ENCODE results near the gene DNALI1.
A peak's percentile ranks its signal among the peaks of the same experiment; 100 is the strongest.
"Not testable (repeated sequence)": the region's sequence is repeated elsewhere in the genome, so short reads cannot be mapped to it uniquely, and the experiment has no call there.

Gene DNALI1

DNA sequence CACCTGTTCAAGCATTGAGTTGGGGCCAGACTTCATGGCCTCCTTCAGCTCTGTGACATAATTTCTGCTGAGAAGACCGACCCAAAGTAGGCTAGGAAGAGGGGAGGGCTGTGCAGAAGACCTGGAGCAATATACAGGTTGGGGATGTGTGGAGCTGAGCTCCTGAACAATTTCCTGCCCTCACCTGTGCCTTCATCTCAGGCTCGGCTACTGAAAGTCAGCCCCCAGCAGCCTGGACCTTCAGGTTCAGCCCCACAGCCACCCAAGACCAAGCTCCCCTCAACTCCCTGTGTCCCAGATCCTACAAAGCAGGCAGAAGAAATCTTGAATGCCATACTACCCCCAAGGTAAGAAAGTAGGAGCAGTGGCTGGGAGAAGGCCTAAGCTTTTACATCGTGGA, 662 bp downstream of the DNALI1 start:
- no peak for DNase-seq

GRCh38 chr1:37558411-37558810, 1.7 kb downstream of the DNALI1 start:
- no peak for DNase-seq

GRCh38 chr1:37559080-37559479, 2.3 kb downstream of the DNALI1 start:
- no peak for DNase-seq

DNA sequence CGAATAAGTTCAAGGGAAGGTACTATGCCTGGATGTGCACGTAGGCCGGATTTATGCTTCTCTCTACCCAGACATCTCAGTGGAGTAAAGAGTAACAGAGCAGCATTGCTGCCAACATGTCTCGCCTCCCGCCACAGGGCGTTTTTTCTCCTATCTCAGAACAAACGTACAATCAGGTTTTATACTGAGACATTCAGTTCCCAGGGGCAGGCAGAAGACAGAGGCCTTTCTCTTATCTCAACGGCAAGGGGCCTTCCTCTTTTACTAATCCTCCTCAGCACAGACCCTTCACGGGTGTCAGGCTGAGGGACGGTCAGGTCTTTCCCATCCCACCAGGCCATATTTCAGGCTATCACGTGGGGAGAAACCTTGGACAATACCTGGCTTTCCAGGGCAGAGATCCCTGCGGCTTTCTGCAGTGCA, 3.2 kb downstream of the DNALI1 start:
- not testable (repeated sequence) for DNase-seq

DNA sequence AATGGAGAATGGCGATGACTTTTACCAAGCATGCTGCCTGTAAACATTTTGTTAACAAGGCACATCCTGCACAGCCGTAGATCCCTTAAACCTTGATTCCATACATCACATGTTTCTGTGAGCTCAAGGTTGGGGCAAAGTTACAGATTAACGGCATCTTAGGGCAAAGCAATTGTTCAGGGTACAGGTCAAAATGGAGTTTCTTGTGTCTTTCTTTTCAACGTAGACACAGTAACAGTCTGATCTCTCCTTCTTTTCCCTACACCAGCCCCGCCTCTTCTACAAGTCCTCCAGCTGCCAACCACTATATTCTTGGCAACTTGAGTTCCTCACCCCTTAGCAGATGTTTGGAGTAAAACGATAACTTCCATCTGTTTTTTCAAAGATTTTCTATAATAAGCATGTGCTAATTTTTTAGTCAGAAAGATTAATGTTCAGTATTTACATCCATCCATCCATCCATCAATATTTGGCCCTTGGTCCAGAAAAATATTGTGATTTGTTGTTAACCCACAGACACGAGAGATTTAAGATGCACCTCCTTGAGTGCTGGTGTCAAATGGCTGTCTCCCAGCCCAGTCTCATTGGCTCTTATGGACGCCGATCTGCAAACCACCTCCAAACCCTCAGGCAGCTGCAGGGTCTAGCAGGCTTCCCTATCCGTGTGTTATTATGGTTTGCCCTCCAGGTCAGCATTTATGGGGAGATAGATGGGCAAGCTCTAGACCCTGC, 3.8 kb downstream of the DNALI1 start:
- DNase-seq: no peak

- DNase-seq: peak in 1 of 3 experiments; percentile 10
Measured at GRCh38 chr1:37561133-37562132, 4.7 kb downstream of the DNALI1 start.

DNA sequence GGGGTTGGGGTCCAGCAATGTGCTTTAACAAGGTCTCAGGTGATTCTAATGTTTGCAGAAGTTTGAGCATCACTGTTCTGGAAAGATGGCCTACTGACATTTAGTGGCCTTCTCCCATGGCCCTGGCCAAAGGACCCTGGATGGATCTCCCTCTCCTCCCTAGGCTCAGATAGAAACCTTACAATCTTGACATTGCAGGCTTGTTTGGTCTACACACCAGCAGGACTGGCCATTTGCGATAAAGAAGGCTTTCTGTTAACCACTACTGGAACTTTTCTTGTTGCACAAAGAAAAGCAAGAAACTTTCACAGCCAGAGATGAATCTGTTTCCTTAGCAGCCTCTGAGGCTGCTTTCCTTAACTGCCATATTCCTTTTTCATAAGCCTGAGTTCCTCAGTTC, 6.2 kb downstream of the DNALI1 start:
- DNase-seq: no peak

- DNase-seq: peak in 1 of 3 experiments; percentile 31
Measured at GRCh38 chr1:37564892-37565291, 8.2 kb downstream of the DNALI1 start.

DNA sequence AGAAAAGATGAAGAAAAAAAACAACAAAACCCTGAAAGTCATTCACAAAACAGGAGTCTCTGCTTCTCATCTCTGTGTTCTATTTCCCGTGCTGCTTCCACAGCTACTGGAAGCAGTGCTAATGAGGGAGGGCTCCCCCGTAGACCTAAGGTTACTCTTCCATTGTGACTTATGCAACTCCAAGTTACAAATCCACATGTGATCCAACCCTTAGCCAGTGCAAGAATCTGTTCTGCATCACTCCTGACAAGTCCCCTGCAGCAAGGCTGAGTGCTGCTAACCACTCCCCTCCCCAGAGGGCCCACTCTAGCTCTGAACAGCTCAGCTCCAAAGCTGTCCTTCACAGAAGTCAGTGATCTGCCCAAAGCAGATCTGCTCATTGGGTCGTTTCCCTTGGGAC, 10.3 kb downstream of the DNALI1 start:
- no peak for DNase-seq

- no peak for DNase-seq
Measured at GRCh38 chr1:37570528-37571334, 14.0 kb downstream of the DNALI1 start.

DNA sequence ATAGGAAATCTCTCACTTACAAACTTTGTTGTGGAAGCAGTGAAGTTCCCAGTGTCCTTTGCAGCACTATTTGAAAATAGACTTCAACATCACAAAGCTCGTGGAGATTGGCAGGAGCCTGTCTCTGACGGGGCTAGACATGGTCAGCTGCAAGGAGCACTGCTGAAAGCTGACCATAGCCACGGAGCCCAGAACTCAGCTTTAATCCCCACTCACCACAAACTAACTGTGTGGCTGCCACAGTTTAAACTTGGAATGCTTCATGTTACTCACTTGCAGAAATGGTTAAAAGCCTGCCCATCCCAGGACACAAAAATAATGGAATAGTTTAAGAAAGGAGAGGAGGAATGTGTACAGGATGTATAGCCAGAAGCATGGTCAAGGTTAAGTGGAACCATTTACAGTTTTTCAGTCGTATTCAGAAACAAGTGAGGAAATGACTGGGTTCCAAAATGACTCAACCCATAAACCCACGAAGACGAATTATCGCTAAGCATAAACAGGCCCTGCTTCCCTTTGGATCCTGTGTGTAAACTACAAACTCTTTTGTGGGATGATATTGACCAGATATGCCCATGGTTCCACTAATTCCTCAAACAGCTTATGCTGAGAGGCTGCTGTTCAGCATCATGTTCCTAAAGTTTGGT, 18.2 kb downstream of the DNALI1 start:
- no peak for DNase-seq

GRCh38 chr1:37575692-37576091, 19.0 kb downstream of the DNALI1 start:
- no peak for DNase-seq

DNA sequence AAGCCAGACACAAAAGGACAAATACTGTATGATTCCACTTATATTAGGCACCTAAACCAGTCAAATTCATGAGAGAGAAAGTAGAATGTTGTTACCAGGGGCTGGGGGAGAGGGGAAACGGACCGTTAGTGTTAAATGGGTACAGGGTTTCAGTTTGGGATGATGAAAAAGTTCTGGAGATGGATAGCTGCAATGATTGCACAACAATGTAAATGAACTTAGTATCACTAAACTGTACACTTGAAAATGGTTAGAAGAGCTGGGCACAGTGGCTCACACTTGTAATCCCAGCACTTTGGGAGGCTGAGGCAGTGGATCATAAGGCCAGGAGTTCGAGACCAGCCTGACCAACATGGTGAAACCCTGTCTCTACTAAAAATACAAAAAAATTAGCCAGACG, 27.8 kb downstream of the DNALI1 start:
- DNase-seq: not testable (repeated sequence)

- DNase-seq: no peak
Measured at GRCh38 chr1:37588939-37589338, 32.2 kb downstream of the DNALI1 start.

- DNase-seq: no peak
Measured at GRCh38 chr1:37593726-37594125, 37.0 kb downstream of the DNALI1 start.

DNA sequence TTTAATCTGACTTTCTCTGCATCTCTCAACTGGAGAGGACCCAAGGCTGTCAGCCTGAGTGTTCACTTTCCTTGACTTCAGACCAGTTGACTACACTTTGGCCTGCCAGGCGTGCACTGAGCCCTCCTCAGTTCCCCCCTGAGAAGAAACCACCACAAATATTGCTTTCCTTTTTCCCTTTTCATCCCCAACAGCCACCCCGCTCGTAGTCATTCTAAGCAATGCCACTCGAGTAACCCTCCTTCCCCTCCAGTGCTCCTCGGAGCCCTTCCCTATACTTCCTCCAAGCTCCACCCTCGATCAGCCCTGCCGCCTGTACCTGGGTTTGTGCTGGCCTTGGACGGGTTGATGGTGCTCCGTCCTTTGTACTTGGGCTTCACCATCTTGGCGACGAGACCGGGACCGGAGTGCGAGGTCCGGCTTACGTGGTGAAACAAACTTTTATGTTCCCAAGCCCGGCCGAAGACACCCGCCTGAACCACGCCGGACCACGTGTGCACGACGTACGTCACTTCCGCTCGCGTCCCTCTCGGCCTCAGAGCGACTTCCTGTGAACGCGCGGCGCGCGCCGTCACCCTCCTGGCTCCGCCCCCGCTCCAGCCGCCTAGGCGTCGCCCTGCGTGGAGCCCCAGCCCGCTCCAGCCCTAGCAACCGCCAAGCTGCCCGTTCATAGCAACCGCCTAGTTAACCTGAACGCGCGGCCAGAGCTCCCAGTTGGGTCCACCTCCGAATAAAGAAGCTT, 38.9 kb downstream of the DNALI1 start, which contains the start of gene GNL2:
GNL2 (minus strand) TSS at position 498 of the 742 bp plus-strand sequence; CDS start at position 383, 115 bp downstream.
- DNase-seq: peak; percentile 94 to 97 (median 97)

DNA sequence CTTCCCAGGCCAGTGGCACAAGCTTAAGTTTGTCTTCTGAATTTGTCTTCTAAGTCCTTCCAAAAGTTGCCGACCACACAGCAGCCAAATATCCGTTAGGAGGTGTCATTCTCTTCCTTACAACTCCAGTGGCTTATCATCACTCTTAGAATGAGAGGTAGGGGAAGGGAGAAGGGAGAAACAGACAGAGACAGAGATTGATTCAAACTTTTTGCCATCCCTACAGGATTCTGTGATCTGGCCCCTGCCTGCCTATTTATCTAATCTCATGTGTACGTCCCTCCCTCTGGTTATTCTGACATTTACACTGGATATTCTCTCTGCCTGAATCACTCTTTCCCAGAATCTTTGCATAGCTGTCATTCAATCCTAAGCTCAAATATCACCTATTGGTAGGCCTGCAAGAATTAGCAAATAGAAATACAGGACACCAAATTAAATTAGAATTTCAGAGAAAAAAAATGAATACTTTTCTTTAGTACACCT, 39.5 kb downstream of the DNALI1 start:
- DNase-seq: no peak

DNA sequence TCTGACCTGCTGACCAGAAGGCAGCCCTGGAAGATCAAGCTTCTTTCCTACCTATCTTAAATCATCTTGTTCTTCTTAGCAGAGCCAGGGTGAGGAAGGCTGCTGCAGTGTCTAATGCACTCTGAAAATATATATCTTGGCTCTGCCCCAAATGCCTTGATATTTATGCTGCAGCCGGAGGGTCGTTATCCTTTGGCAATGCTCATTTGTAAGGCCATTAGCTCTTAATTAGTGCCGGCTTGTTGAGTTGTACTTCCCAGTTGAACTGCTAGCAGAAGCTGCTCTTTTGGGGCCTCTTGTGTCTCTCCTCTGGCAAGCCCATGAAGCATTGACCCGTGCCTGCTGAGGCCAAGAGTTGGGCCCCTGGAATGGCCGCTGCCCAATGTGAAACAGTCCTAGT, 43.2 kb downstream of the DNALI1 start:
- DNase-seq: no peak

- no peak for DNase-seq
Measured at GRCh38 chr1:37601441-37601840, 44.7 kb downstream of the DNALI1 start.

DNA sequence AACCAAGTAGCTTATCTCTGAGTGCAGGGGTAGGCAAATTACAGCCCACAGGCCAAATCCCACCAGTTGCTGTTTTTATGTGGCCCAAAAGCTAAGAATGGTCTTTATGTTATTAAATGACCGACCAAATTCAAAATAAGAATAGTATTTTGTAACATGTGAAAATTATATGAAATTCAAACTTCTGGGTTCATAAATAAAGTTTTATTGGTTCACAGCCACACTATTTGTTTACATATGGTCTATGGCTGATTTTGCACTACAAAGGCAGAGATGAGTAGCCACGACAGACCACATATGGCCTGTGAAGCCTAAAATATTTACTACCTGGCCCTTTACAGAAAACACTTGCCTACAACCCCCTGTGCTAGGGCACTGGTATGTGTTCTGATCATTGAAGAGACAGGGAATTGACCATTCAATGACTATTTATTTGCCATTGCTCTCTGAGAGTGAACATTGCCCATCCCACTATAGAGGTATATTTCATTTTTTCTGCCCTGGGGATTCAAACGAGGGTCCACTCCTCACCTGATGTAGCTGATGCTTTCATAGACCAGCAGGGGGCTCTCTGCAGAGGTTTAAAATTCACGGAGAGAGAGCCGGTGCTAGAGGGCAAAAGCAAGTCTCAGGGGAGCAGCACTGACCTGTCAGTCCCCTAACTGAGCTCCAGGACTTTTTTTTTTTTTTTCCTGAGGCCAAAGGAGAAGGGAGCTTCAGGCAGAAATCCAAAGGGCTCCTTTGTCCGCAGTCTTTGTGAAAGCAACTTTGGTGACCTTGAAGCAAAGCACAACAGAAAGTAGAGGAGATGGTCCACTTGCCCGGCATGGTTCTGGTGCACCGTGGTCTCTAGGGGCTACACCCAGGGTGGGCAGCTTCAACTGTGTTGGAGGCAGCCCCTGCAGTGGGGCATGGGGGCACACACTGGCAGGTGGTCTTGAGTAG, 46.3 kb downstream of the DNALI1 start:
- peak; percentile 20 to 72 (median 44) for DNase-seq
